ENCODE results near the gene GRIP2. TPM values are rescaled to one million over a fixed set of nuclear protein-coding genes. Genes with fewer than 3 reads are reported as not detected.

The GRIP2 gene
- total and polyA plus RNA-seq, 12 donors = 0.09 to 2.5 (median 1.1) TPM

- no peaks in the 10 kb centered on the region for H3K4me1 ChIP-seq (replicated peaks in 1 of 2)
- intact Hi-C loops (cut with DNase I) = no loop called here
- H3K27me3 ChIP-seq = no peaks in the 10 kb centered on the region
- DNase-seq = no peak
- no peak overlapping the region for H3K27ac ChIP-seq
- WGBS, 4 donors = 42 to 84% (median 71%) methylated on average over 2 to 10 of the region's 10 CpGs
- no peaks in the 10 kb centered on the region for H3K9me3 ChIP-seq (replicated peaks in 1 of 3)
- TF ChIP-seq CTCF (IDR thresholded peaks at IDR 0.05) (no peak), POLR2A (IDR thresholded peaks at IDR 0.05) (no peak)
- no peak overlapping the region for H3K4me3 ChIP-seq
- H3K36me3 ChIP-seq (replicated peaks in 1 of 2) = no peaks in the 10 kb centered on the region
Measured at GRCh38 chr3:14565868-14566588, 25.9 kb upstream of the GRIP2 start.

GRCh38 chr3:14564741-14565140 is 24.6 kb upstream of the GRIP2 start:
- Histone ChIP-seq H3K27me3 (no peaks in the 10 kb centered on the region), H3K36me3 (replicated peaks in 1 of 2) (no peaks in the 10 kb centered on the region), H3K9me3 (replicated peaks in 1 of 3) (no peaks in the 10 kb centered on the region), H3K27ac (no peak overlapping the region), H3K4me3 (no peak overlapping the region), H3K4me1 (replicated peaks in 1 of 2) (no peaks in the 10 kb centered on the region)
- WGBS, 4 donors = 74 to 89% (median 85%) methylated on average over 6 to 10 of the region's 10 CpGs
- no peak for TF ChIP-seq CTCF (IDR thresholded peaks at IDR 0.05)
- no peak for TF ChIP-seq POLR2A (IDR thresholded peaks at IDR 0.05)
- intact Hi-C loops (cut with DNase I) = no loop called here
- DNase-seq = no peak

GRCh38 chr3:14563946-14564539 is 23.9 kb upstream of the GRIP2 start:
- Histone ChIP-seq H3K9me3 (replicated peaks in 1 of 3) (no peaks in the 10 kb centered on the region), H3K27me3 (no peaks in the 10 kb centered on the region), H3K36me3 (replicated peaks in 1 of 2) (no peaks in the 10 kb centered on the region), H3K27ac (no peak overlapping the region), H3K4me3 (no peak overlapping the region), H3K4me1 (replicated peaks in 1 of 2) (no peaks in the 10 kb centered on the region)
- WGBS, 4 donors = 81 to 86% (median 83%) methylated on average over 13 to 16 of the region's 16 CpGs
- no peak for DNase-seq
- intact Hi-C loops (cut with DNase I) = no loop called here
- TF ChIP-seq POLR2A (IDR thresholded peaks at IDR 0.05) (no peak), CTCF (IDR thresholded peaks at IDR 0.05) (no peak)

- 69 to 80% (median 73%) methylated on average over 14 of the region's 14 CpGs for WGBS, 4 donors
- Histone ChIP-seq H3K27me3 (no peaks in the 10 kb centered on the region), H3K9me3 (replicated peaks in 1 of 3) (no peaks in the 10 kb centered on the region), H3K4me3 (no peak overlapping the region), H3K4me1 (replicated peaks in 1 of 2) (no peaks in the 10 kb centered on the region), H3K36me3 (replicated peaks in 1 of 2) (no peaks in the 10 kb centered on the region), H3K27ac (no peak overlapping the region)
- no peak for DNase-seq
- intact Hi-C loops (cut with DNase I) = no loop called here
- TF ChIP-seq CTCF (IDR thresholded peaks at IDR 0.05) = no peak
- TF ChIP-seq POLR2A (IDR thresholded peaks at IDR 0.05) = no peak
Measured at GRCh38 chr3:14562121-14562890, 22.2 kb upstream of the GRIP2 start.
